Measurements from ENCODE around the gene SMIM9. TPM values are rescaled to one million over a fixed set of nuclear protein-coding genes. Genes with fewer than 3 reads are reported as not detected.
A peak's percentile ranks its signal among the peaks of the same experiment; 100 is the strongest.

Gene SMIM9
- total RNA-seq, 1 donor, result not detected

- no peak for TF ChIP-seq CTCF (IDR thresholded peaks at IDR 0.05; ENCODE audit: insufficient read depth, low read length)
Observed at GRCh38 chrX:154813801-154814200, 20.7 kb downstream of the SMIM9 start.

GRCh38 chrX:154812341-154813101 lies 21.9 kb downstream of the SMIM9 start:
- no peak for DNase-seq (ENCODE audit: low read depth)
- H3K4me3 ChIP-seq (ENCODE audit: low read depth, low read length), result no peak overlapping the region
- TF ChIP-seq CTCF (IDR thresholded peaks at IDR 0.05; ENCODE audit: insufficient read depth, low read length), result no peak

More at GRCh38 chrX:154813801-154814200, 20.7 kb downstream of the SMIM9 start:
- DNase-seq (ENCODE audit: low read depth), result no peak
- no peak overlapping the region for H3K4me3 ChIP-seq (ENCODE audit: low read depth, low read length)

- peak; percentile 16 for DNase-seq (ENCODE audit: low read depth)
- no peak for TF ChIP-seq CTCF (IDR thresholded peaks at IDR 0.05; ENCODE audit: insufficient read depth, low read length)
- H3K4me3 ChIP-seq (ENCODE audit: low read depth, low read length), result no peak overlapping the region
Observed at GRCh38 chrX:154809939-154810665, 24.4 kb downstream of the SMIM9 start.

- H3K4me3 ChIP-seq (ENCODE audit: low read depth, low read length), result no peak overlapping the region
- DNase-seq (ENCODE audit: low read depth), result no peak
- no peak for TF ChIP-seq CTCF (IDR thresholded peaks at IDR 0.05; ENCODE audit: insufficient read depth, low read length)
Observed at GRCh38 chrX:154806837-154807501, 27.5 kb downstream of the SMIM9 start.

GRCh38 chrX:154805696-154806091 lies 28.8 kb downstream of the SMIM9 start:
- H3K4me3 ChIP-seq (ENCODE audit: low read depth, low read length), result peak overlapping the region; percentile 76
- peak; percentile 54 for DNase-seq (ENCODE audit: low read depth)
- no peak for TF ChIP-seq CTCF (IDR thresholded peaks at IDR 0.05; ENCODE audit: insufficient read depth, low read length)

- no peak for TF ChIP-seq CTCF (IDR thresholded peaks at IDR 0.05; ENCODE audit: insufficient read depth, low read length)
- peak; percentile 68 for DNase-seq (ENCODE audit: low read depth)
- H3K4me3 ChIP-seq (ENCODE audit: low read depth, low read length), result peak within 1 kb of the TSS; percentile 76
Observed at GRCh38 chrX:154804957-154805695, 29.3 kb downstream of the SMIM9 start, which contains the start of gene MPP1. Gene MPP1 (minus strand): TSS chrX:154805485. CDS start chrX:154805373, 112 bp downstream.

Measured in fibroblast of the aortic adventitia (primary cell).